Activated gamma-delta T cell treated with Interleukin-2 at 50 U/mL for 16 hours (primary cell): ENCODE data around the gene RAVER1.
"Not testable (repeated sequence)": the region's sequence is repeated elsewhere in the genome, so short reads cannot be mapped to it uniquely, and the experiment has no call there.

Experiments
- DNase-seq: peaks from one replicate; pipeline ENCODE4 v3.0.0-alpha.2; 2020

RAVER1 gene

DNA sequence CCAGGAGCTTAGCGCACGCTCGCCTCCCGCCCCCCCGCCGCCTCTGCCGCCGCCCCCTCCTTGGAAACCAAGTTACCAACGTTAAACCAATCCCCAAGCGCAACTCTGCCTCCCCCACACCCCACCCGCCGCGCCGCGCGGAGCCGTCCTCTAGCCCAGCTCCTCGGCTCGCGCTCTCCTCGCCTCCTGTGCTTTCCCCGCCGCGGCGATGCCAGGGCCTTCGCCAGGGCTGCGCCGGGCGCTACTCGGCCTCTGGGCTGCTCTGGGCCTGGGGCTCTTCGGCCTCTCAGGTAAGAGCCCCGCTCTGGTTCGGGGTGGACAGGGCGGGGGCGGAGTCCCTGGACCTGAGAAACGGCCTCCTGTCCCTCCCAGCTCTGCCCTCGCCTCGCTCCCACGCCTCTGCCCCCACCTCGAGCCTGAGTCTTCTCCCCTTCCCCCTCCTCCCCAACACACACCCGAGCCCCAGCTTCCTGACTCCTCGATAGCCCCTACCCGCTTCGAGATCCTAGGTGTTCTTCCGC lies 43.4 kb downstream of the RAVER1 start, which contains the start of gene ICAM5:
ICAM5 (plus strand) TSS at position 117 of the 521 bp plus-strand sequence; CDS start at position 209, 92 bp downstream.
- DNase-seq: peak; percentile 31

- peak; percentile 64 for DNase-seq
Observed at GRCh38 chr19:10289167-10289835, 44.0 kb downstream of the RAVER1 start.

- no peak for DNase-seq
Observed at GRCh38 chr19:10288662-10289166, 44.6 kb downstream of the RAVER1 start.

GRCh38 chr19:10286803-10287737 lies 46.3 kb downstream of the RAVER1 start, which contains the start of gene ICAM4:
TSS of gene ICAM4 (plus strand) at chr19:10286955. CDS start at chr19:10287013, 58 bp downstream.
- DNase-seq: no peak

DNA sequence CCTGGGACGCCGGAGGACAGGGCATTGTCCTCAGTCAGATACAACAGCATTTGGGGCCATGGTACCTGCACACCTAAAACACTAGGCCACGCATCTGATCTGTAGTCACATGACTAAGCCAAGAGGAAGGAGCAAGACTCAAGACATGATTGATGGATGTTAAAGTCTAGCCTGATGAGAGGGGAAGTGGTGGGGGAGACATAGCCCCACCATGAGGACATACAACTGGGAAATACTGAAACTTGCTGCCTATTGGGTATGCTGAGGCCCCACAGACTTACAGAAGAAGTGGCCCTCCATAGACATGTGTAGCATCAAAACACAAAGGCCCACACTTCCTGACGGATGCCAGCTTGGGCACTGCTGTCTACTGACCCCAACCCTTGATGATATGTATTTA lies 47.9 kb downstream of the RAVER1 start:
- DNase-seq: no peak

GRCh38 chr19:10284960-10285278 lies 48.4 kb downstream of the RAVER1 start:
- no peak for DNase-seq

- no peak for DNase-seq
Observed at GRCh38 chr19:10284065-10284959, 49.0 kb downstream of the RAVER1 start.

DNA sequence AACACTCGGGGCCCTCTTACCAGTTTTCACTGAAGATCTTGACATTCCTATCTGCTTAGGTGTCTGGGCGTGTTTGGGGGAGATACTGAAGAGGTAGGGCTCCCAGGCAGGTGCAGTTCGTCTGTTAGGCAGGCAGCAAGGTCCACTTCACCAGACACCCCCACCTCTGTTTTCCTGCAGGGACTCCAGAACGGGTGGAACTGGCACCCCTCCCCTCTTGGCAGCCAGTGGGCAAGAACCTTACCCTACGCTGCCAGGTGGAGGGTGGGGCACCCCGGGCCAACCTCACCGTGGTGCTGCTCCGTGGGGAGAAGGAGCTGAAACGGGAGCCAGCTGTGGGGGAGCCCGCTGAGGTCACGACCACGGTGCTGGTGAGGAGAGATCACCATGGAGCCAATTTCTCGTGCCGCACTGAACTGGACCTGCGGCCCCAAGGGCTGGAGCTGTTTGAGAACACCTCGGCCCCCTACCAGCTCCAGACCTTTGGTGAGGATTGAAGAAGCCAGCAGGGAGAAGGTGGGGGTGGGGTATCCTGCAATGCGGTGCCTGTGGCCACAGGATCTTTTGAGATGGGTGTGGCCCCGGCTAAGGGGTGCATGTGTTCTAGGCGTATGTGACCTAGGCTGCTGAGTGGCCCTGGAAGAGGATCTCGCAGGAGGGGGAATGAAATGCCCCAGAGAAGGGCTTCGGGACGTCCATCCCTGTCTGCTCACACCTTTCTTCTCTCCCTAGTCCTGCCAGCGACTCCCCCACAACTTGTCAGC lies 49.8 kb downstream of the RAVER1 start:
- no peak for DNase-seq

- not testable (repeated sequence) for DNase-seq
Observed at GRCh38 chr19:10282043-10282442, 51.3 kb downstream of the RAVER1 start.

DNA sequence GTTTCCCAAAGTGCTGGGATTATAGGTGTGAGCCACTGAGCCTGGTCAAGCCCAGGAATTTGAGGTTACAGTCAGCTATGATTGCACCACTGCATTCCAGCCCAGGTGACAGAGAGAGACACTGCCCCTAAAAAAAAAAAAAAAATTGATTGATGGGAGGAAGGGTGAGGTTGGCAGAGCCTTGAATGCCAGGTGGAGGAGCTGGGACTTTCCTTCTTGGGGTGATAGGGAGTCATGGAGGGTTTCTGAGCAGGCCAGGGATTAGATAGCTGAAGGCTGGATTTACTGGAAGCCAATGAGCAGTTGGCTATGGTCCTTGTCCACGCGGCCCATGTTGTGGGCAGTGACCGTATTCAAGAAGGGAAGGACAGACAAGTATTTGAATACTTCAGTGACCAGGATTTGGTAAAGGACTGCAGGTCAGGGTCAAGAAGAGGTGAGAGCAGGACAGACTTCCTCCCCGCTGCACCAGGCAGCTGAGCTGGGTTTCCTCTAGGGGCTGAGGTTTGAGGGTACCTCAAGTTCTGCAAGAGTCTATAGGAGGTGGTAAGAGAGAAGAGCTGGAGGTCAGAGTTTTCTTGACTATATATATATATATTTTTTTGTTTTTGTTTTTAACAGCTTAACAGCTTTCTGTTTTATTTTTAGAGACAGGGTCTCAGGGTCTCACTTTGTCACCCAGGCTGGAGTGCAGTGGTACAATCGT lies 53.4 kb downstream of the RAVER1 start:
- peak; percentile 17 for DNase-seq

DNA sequence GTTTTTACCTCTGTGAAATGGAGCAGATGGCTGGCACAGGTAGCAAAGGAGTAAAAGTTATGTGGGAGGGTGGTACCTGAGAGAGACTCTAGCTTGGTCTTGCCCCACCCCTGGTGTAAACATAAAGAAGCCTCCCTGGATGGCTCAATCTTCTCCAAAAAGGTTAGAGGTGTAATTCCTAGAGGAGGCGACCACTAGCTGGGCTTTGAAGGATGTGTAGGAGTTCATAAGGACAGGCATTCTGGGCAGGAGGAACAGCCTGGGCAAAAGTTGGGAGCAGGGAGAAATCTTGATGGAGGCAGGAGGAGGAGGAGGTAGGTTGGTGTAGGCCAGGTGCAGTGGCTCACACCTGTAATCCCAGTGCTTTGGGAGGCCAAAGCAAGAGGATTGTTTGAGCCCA lies 54.4 kb downstream of the RAVER1 start:
- DNase-seq: no peak

GRCh38 chr19:10277795-10278589 lies 55.3 kb downstream of the RAVER1 start:
- DNase-seq: no peak

GRCh38 chr19:10274589-10274988 lies 58.7 kb downstream of the RAVER1 start:
- DNase-seq: no peak

- DNase-seq: peak; percentile 38
Observed at GRCh38 chr19:10271543-10272086, 61.7 kb downstream of the RAVER1 start.

DNA sequence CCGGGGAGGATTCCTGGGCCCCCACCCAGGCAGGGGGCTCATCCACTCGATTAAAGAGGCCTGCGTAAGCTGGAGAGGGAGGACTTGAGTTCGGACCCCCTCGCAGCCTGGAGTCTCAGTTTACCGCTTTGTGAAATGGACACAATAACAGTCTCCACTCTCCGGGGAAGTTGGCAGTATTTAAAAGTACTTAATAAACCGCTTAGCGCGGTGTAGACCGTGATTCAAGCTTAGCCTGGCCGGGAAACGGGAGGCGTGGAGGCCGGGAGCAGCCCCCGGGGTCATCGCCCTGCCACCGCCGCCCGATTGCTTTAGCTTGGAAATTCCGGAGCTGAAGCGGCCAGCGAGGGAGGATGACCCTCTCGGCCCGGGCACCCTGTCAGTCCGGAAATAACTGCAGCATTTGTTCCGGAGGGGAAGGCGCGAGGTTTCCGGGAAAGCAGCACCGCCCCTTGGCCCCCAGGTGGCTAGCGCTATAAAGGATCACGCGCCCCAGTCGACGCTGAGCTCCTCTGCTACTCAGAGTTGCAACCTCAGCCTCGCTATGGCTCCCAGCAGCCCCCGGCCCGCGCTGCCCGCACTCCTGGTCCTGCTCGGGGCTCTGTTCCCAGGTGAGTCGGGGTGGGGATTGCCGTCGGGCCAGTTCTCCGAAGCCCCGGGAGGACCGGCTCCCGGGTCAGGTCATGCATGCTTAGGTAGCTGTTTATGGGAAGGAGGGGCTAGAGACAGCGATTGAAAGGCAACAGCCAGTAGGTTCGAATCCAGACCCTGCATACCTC lies 62.5 kb downstream of the RAVER1 start, which contains the start of gene ICAM1:
ICAM1 (plus strand) TSS at position 505 of the 779 bp plus-strand sequence; CDS start at position 545, 40 bp downstream.
- peak; percentile 72 for DNase-seq

GRCh38 chr19:10270180-10270615 lies 63.1 kb downstream of the RAVER1 start:
- DNase-seq: peak; percentile 72

- DNase-seq: peak; percentile 87
Observed at GRCh38 chr19:10269333-10270179, 63.8 kb downstream of the RAVER1 start.

DNA sequence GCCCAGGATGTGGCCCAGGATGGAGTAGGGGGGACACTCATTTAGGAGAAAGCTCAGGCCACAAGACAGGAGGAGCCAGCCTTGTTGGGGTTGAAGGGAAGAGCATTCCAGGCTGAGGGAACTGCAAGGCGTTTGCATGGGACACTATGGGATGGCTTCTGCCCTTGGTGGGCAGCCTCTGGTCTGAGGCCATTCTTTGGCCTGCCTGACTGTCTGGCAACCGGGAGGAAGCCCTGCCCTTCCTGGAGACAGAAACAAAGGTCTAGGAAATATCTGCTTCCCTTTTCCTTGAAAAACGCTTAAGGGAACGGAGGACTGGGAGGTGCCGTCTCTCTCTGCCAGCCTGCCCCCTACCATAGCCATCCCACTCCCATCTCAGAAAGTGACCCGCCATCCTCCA lies 65.3 kb downstream of the RAVER1 start:
- DNase-seq: no peak
